ENCODE measurements around the gene ANKRD28. TPM values are rescaled to one million over a fixed set of nuclear protein-coding genes. Genes with fewer than 3 reads are reported as not detected.

The ANKRD28 gene
- total and polyA plus RNA-seq, 9 of the 15 experiments (the other 6 are each of a cell fraction or from before 2014, with no cell fraction given): 11.7 to 66.0 (median 36.7) TPM

DNA sequence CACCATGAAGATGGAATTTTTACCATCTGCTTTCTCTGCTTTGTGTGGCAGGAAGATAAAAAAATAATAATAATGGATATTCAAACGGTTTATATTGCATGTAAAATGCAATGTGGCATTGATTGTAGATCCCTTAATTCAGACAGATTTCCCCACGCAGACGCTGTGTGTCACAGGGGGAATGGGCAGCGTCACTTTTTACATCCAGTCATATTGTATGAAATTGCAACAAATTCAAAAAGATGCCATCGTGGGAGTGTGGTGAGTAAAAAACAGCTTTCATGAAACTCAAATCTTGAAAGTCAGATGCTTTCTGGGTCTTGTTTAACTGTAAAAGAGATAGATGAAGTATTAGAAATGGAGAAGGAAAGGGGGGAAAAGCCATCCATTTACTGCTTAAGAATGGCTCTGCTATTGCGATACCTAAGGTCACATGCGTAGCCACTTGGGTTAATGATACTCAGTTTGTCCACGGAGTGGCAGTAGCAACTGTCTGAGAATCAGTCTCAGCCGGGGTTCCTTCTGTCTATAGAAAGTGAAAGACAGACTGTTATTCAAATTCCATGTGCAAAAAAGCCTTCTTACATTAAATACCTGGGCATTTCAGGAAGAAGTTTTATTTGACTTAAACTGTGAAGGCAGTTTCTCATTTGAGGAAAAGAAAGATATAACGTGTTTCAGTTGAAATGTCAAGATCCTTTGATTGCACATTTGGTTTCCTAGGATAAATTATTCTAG, 167.8 kb downstream of the ANKRD28 start (continued):
- TF ChIP-seq, protein P1, sequence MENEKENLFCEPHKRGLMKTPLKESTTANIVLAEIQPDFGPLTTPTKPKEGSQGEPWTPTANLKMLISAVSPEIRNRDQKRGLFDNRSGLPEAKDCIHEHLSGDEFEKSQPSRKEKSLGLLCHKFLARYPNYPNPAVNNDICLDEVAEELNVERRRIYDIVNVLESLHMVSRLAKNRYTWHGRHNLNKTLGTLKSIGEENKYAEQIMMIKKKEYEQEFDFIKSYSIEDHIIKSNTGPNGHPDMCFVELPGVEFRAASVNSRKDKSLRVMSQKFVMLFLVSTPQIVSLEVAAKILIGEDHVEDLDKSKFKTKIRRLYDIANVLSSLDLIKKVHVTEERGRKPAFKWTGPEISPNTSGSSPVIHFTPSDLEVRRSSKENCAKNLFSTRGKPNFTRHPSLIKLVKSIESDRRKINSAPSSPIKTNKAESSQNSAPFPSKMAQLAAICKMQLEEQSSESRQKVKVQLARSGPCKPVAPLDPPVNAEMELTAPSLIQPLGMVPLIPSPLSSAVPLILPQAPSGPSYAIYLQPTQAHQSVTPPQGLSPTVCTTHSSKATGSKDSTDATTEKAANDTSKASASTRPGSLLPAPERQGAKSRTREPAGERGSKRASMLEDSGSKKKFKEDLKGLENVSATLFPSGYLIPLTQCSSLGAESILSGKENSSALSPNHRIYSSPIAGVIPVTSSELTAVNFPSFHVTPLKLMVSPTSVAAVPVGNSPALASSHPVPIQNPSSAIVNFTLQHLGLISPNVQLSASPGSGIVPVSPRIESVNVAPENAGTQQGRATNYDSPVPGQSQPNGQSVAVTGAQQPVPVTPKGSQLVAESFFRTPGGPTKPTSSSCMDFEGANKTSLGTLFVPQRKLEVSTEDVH (IDR thresholded peaks at IDR 0.05; ENCODE audit: low read depth, partially characterized antibody): peak; percentile 26
- TF ChIP-seq, protein P2, sequence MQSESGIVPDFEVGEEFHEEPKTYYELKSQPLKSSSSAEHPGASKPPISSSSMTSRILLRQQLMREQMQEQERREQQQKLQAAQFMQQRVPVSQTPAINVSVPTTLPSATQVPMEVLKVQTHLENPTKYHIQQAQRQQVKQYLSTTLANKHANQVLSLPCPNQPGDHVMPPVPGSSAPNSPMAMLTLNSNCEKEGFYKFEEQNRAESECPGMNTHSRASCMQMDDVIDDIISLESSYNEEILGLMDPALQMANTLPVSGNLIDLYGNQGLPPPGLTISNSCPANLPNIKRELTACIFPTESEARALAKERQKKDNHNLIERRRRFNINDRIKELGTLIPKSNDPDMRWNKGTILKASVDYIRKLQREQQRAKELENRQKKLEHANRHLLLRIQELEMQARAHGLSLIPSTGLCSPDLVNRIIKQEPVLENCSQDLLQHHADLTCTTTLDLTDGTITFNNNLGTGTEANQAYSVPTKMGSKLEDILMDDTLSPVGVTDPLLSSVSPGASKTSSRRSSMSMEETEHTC (IDR thresholded peaks at IDR 0.05): peak; percentile 78
- TF ChIP-seq ELF2 (CRISPR knock-in tag; IDR thresholded peaks at IDR 0.05) (peak; percentile 28; the same call in 1 of the 2 replicates), TBP (optimal IDR thresholded peaks at IDR 0.05; ENCODE audit: low read depth, low read length) (peak; percentile 20), RAD51 (IDR thresholded peaks at IDR 0.05; ENCODE audit: borderline replicate concordance, low read depth) (peak; percentile 57; the same call in 1 of the 2 replicates), RAD21 (CRISPR knock-in tag; conservative IDR thresholded peaks at IDR 0.05 in 1 of 2, IDR thresholded peaks at IDR 0.05 in 1 of 2) (peak; percentile 92 to 93), SMC3 (conservative IDR thresholded peaks at IDR 0.05; ENCODE audit: insufficient read depth, low read depth, low read length) (peak; percentile 83), ADNP (tag; IDR thresholded peaks at IDR 0.05) (0 out of 2 replicates have a peak, but pooled peaks have one; percentile 23)
- TF ChIP-seq, protein P3, sequence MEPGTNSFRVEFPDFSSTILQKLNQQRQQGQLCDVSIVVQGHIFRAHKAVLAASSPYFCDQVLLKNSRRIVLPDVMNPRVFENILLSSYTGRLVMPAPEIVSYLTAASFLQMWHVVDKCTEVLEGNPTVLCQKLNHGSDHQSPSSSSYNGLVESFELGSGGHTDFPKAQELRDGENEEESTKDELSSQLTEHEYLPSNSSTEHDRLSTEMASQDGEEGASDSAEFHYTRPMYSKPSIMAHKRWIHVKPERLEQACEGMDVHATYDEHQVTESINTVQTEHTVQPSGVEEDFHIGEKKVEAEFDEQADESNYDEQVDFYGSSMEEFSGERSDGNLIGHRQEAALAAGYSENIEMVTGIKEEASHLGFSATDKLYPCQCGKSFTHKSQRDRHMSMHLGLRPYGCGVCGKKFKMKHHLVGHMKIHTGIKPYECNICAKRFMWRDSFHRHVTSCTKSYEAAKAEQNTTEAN (CRISPR knock-in tag; IDR thresholded peaks at IDR 0.05): 0 out of 2 replicates have a peak, but pooled peaks have one; percentile 26
- TF ChIP-seq, protein P4, sequence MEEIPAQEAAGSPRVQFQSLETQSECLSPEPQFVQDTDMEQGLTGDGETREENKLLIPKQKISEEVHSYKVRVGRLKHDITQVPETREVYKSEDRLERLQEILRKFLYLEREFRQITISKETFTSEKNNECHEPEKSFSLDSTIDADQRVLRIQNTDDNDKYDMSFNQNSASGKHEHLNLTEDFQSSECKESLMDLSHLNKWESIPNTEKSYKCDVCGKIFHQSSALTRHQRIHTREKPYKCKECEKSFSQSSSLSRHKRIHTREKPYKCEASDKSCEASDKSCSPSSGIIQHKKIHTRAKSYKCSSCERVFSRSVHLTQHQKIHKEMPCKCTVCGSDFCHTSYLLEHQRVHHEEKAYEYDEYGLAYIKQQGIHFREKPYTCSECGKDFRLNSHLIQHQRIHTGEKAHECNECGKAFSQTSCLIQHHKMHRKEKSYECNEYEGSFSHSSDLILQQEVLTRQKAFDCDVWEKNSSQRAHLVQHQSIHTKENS (CRISPR knock-in tag; IDR thresholded peaks at IDR 0.05): no peak
- TF ChIP-seq, protein P5, sequence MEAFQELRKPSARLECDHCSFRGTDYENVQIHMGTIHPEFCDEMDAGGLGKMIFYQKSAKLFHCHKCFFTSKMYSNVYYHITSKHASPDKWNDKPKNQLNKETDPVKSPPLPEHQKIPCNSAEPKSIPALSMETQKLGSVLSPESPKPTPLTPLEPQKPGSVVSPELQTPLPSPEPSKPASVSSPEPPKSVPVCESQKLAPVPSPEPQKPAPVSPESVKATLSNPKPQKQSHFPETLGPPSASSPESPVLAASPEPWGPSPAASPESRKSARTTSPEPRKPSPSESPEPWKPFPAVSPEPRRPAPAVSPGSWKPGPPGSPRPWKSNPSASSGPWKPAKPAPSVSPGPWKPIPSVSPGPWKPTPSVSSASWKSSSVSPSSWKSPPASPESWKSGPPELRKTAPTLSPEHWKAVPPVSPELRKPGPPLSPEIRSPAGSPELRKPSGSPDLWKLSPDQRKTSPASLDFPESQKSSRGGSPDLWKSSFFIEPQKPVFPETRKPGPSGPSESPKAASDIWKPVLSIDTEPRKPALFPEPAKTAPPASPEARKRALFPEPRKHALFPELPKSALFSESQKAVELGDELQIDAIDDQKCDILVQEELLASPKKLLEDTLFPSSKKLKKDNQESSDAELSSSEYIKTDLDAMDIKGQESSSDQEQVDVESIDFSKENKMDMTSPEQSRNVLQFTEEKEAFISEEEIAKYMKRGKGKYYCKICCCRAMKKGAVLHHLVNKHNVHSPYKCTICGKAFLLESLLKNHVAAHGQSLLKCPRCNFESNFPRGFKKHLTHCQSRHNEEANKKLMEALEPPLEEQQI (IDR thresholded peaks at IDR 0.05): peak; percentile 22; the same call in 1 of the 2 replicates
- TF ChIP-seq, protein P6, sequence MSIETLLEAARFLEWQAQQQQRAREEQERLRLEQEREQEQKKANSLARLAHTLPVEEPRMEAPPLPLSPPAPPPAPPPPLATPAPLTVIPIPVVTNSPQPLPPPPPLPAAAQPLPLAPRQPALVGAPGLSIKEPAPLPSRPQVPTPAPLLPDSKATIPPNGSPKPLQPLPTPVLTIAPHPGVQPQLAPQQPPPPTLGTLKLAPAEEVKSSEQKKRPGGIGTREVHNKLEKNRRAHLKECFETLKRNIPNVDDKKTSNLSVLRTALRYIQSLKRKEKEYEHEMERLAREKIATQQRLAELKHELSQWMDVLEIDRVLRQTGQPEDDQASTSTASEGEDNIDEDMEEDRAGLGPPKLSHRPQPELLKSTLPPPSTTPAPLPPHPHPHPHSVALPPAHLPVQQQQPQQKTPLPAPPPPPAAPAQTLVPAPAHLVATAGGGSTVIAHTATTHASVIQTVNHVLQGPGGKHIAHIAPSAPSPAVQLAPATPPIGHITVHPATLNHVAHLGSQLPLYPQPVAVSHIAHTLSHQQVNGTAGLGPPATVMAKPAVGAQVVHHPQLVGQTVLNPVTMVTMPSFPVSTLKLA (conservative IDR thresholded peaks at IDR 0.05): peak; percentile 29 to 34; a peak in 1 of 4 replicates
- TF ChIP-seq, protein P7, sequence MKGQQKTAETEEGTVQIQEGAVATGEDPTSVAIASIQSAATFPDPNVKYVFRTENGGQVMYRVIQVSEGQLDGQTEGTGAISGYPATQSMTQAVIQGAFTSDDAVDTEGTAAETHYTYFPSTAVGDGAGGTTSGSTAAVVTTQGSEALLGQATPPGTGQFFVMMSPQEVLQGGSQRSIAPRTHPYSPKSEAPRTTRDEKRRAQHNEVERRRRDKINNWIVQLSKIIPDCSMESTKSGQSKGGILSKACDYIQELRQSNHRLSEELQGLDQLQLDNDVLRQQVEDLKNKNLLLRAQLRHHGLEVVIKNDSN (CRISPR knock-in tag; IDR thresholded peaks at IDR 0.05): peak; percentile 72

Measured in K562 (cell line).